Esophagus squamous epithelium (tissue), 5 donors: ENCODE measurements around the gene CCDC124. TPM values are rescaled to one million over a fixed set of nuclear protein-coding genes. Genes with fewer than 3 reads are reported as not detected.

Experiments
- DNase-seq: peaks from one replicate; lab custom pipeline; 2025; lab: John Stamatoyannopoulos, UW
- H3K27ac ChIP-seq, 4 donors: fragments of 200-600 bp; sonication (generic); one replicate each; pipeline ENCODE4 v1.5.1; 2016 to 2019; ENCODE audit warnings: mild to moderate bottlenecking in 1 of 4
- H3K27me3 ChIP-seq, 4 donors: fragments of 200-600 bp; sonication (generic); 1 replicate in 3 of 4; 2 replicates in 1 of 4; pipeline versions ENCODE4 v1.5.1 to v1.6.0; 2017 to 2021; ENCODE audit warnings: antibody characterized with exemption in 1 of 4
- H3K36me3 ChIP-seq, 3 donors: fragments of 200-600 bp; sonication (generic); one replicate each; pipeline ENCODE4 v1.5.1; 2016 to 2019
- H3K4me1 ChIP-seq, 3 donors: fragments of 200-600 bp; sonication (generic); one replicate each; pipeline ENCODE4 v1.5.1; 2017 to 2019
- H3K4me3 ChIP-seq, 4 donors: fragments of 200-600 bp; sonication (generic); 1 replicate in 3 of 4; 2 replicates in 1 of 4; pipeline ENCODE4 v1.5.1; 2016 to 2019; ENCODE audit warnings: mild to moderate bottlenecking in 2 of 4, moderate library complexity in 1 of 4
- H3K9me3 ChIP-seq, 3 donors: fragments of 200-600 bp; sonication (generic); one replicate each; pipeline ENCODE4 v1.5.1; 2016 to 2019
- POLR2A ChIP-seq, 4 donors: fragments of 450-650 bp; IDR thresholded peaks; one replicate each; pipeline ENCODE4 v1.6.1; 2017; ENCODE audit warnings: antibody characterized with exemption in 4 of 4, mild to moderate bottlenecking in 4 of 4, moderate library complexity in 3 of 4
- WGBS, 2 donors: methylation state at CpG; one replicate each; pipeline ENCODE4 v1.1.5; 2018; 5-methylcytosine and 5-hydroxymethylcytosine counted together
- intact Hi-C: fragments of 100-400 bp; cut with DNase I; formaldehyde crosslinking; loops from one replicate; pipeline ENCODE4 v1.15.0; 2022
- total RNA-seq, 4 donors: library from RNA; depleted of rRNA; stranded (reverse); fragments of >200 nt; gene quantifications; one replicate each; pipeline ENCODE4 v1.1.0, GENCODE V29; 2016
- TF ChIP-seq, protein P1 (sequence below), 6 experiments: fragments of 450-650 bp in 4 of 6; fragments of 200-600 bp in 2 of 6; sonication (generic) in 2 of 6; IDR thresholded peaks; one replicate each; pipeline ENCODE4 v1.5.1; 2016 to 2019; ENCODE audit warnings: antibody characterized with exemption in 6 of 6, mild to moderate bottlenecking in 4 of 6, moderate library complexity in 4 of 6
- donor health status: DM: yes; HTN: yes; CAD: no.

CCDC124 gene
- total RNA-seq, 4 donors from 2014 or later: 50.2 to 80.6 (median 54.5) TPM

GRCh38 chr19:17953869-17954268 is 21.1 kb downstream of the CCDC124 start:
- H3K27me3 ChIP-seq: peaks cover 29 to 93% (median 42%) of the 10 kb centered on the region in 4 donors
- DNase-seq: no peak
- TF ChIP-seq POLR2A (IDR thresholded peaks at IDR 0.05): no peak
- TF ChIP-seq, protein P1, sequence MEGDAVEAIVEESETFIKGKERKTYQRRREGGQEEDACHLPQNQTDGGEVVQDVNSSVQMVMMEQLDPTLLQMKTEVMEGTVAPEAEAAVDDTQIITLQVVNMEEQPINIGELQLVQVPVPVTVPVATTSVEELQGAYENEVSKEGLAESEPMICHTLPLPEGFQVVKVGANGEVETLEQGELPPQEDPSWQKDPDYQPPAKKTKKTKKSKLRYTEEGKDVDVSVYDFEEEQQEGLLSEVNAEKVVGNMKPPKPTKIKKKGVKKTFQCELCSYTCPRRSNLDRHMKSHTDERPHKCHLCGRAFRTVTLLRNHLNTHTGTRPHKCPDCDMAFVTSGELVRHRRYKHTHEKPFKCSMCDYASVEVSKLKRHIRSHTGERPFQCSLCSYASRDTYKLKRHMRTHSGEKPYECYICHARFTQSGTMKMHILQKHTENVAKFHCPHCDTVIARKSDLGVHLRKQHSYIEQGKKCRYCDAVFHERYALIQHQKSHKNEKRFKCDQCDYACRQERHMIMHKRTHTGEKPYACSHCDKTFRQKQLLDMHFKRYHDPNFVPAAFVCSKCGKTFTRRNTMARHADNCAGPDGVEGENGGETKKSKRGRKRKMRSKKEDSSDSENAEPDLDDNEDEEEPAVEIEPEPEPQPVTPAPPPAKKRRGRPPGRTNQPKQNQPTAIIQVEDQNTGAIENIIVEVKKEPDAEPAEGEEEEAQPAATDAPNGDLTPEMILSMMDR (IDR thresholded peaks at IDR 0.05): no peak
- no peaks in the 10 kb centered on the region for H3K9me3 ChIP-seq
- no peak overlapping the region for H3K27ac ChIP-seq
- intact Hi-C loops: no loop called here
- H3K36me3 ChIP-seq: no peaks in the 10 kb centered on the region
- 69 to 73% methylated on average over 4 of the region's 4 CpGs for whole genome bisulfite sequencing, 2 donors
- H3K4me1 ChIP-seq: peaks cover 35 to 38% (median 35%) of the 10 kb centered on the region in 3 donors
- no peak overlapping the region for H3K4me3 ChIP-seq

DNA sequence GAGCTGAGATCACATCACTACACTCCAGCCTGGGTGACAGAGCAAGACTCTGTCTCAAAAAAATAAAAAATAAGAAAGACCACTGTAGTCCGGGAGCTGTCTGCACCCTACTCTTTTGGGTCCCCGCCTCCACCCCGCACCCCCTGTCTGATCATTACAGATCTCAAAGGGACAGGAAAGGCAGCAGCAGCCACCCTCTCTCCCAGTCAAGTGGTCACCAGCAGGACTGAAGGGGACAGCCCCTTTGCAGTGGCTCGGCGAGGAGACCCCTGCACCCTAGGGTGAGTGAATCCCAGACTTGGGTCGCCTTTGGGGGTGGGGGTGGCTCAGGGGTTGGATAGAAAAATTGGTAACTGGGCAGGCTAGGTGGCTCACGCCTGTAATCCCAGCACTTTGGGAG is 21.6 kb downstream of the CCDC124 start:
- 72 to 82% methylated on average over 3 of the region's 7 CpGs for WGBS, 2 donors
- Histone ChIP-seq H3K27me3 (peaks cover 29 to 87% (median 39%) of the 10 kb centered on the region in 4 donors), H3K4me3 (no peak overlapping the region), H3K4me1 (peaks cover 30 to 33% (median 32%) of the 10 kb centered on the region in 3 donors), H3K36me3 (no peaks in the 10 kb centered on the region), H3K9me3 (no peaks in the 10 kb centered on the region), H3K27ac (no peak overlapping the region)
- no peak for DNase-seq
- intact Hi-C loops: no loop called here
- no peak for TF ChIP-seq POLR2A (IDR thresholded peaks at IDR 0.05)
- TF ChIP-seq, protein P1 (IDR thresholded peaks at IDR 0.05): no peak

GRCh38 chr19:17957149-17957849 is 24.5 kb downstream of the CCDC124 start:
- WGBS, 2 donors: 73 to 76% methylated on average over 3 of the region's 3 CpGs
- TF ChIP-seq POLR2A (IDR thresholded peaks at IDR 0.05): no peak
- TF ChIP-seq, protein P1 (IDR thresholded peaks at IDR 0.05): no peak
- intact Hi-C loops: no loop called here
- Histone ChIP-seq H3K4me1 (peaks cover 3 to 6% (median 4%) of the 10 kb centered on the region in 3 donors), H3K9me3 (no peaks in the 10 kb centered on the region), H3K27me3 (peaks cover 12 to 79% (median 20%) of the 10 kb centered on the region in 4 donors), H3K27ac (no peak overlapping the region), H3K36me3 (no peaks in the 10 kb centered on the region), H3K4me3 (no peak overlapping the region)
- no peak for DNase-seq

- Histone ChIP-seq H3K4me3 (no peak overlapping the region), H3K4me1 (peaks cover 0 to under 1% (median 0%) of the 10 kb centered on the region in 3 donors), H3K27me3 (peaks cover 7 to 77% (median 14%) of the 10 kb centered on the region in 4 donors), H3K36me3 (no peaks in the 10 kb centered on the region), H3K9me3 (no peaks in the 10 kb centered on the region), H3K27ac (no peak overlapping the region)
- intact Hi-C loops: no loop called here
- TF ChIP-seq, protein P1 (IDR thresholded peaks at IDR 0.05): no peak
- no peak for TF ChIP-seq POLR2A (IDR thresholded peaks at IDR 0.05)
- no peak for DNase-seq
Measured at GRCh38 chr19:17957885-17958284, 25.1 kb downstream of the CCDC124 start.

DNA sequence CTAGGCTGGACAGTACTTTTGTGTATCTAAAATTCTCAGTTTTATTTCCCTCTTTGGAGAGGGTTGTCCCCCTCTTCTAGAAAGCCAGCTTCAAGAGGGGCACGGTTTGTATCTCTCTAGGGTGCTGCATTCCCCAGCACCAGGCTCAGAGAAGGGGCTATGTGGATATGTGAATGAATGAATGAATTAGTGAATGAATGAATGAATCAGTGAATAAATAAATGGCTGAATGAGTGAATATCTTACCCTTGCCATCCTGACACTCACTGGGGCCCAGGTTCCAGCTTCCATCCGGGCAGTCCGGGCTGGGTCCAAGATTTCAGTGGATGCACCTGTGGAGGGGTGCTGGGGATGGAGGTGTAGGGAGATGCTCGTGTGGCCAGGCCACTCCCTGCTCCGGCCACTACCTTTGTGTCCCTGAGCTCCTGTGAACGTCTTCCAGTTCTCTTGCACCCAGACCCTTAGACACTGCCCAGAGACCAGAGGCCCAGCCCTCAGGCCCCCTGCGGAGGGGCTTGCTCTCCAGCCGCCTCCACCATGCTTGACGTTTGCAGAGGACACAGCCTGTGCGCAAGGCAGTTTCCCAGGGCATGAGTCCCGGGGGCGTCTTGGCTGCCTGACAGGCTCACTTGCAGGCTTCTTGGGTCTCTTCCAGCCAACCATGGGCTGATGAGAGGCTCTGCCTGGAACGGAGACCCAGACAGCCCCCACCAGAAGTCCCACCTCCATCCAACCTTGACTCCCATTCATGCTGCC is 31.3 kb downstream of the CCDC124 start:
- Histone ChIP-seq H3K27me3 (peaks cover 0 to 83% (median 5%) of the 10 kb centered on the region in 4 donors), H3K36me3 (no peaks in the 10 kb centered on the region), H3K4me1 (peaks cover 0 to 10% (median 3%) of the 10 kb centered on the region in 3 donors), H3K27ac (no peak overlapping the region), H3K9me3 (no peaks in the 10 kb centered on the region), H3K4me3 (no peak overlapping the region)
- intact Hi-C loops: no loop called here
- 61 to 70% methylated on average over 3 to 4 of the region's 13 CpGs for WGBS, 2 donors
- DNase-seq: no peak
- no peak for TF ChIP-seq POLR2A (IDR thresholded peaks at IDR 0.05)
- TF ChIP-seq, protein P1 (IDR thresholded peaks at IDR 0.05): no peak
